Loucy (cell line): ENCODE measurements around the gene COL4A5.

Experiments used
- H2AFZ ChIP-seq: fragments of 200-600 bp; sonication (generic); 2 replicates; pipeline ENCODE4 v1.6.0; 2016; ENCODE audit warnings: antibody characterized with exemption, mild to moderate bottlenecking, low read length, moderate library complexity
- H3F3A ChIP-seq: fragments of 200-600 bp; 2 replicates; pipeline ENCODE4 v1.6.0; 2016; ENCODE audit warnings: antibody characterized with exemption, low read depth, mild to moderate bottlenecking
- H3K27me3 ChIP-seq: fragments of 200-600 bp; sonication (generic); 2 replicates; pipeline ENCODE4 v1.6.1; 2014; ENCODE audit warnings: low read length, mild to moderate bottlenecking; ENCODE audit not compliant: insufficient read depth, poor library complexity, severe bottlenecking
- H3K36me3 ChIP-seq: fragments of 200-600 bp; sonication (generic); 2 replicates; pipeline ENCODE4 v1.6.1; 2016; ENCODE audit warnings: low read length; ENCODE audit not compliant: insufficient read depth
- H3K4me1 ChIP-seq: fragments of 200-600 bp; sonication (generic); 2 replicates; pipeline ENCODE4 v1.5.1; 2014; ENCODE audit warnings: low read length, mild to moderate bottlenecking; ENCODE audit not compliant: insufficient read depth, poor library complexity, severe bottlenecking
- H3K4me2 ChIP-seq: fragments of 200-600 bp; sonication (generic); 2 replicates; pipeline ENCODE4 v1.6.0; 2014; ENCODE audit warnings: antibody characterized with exemption, low read length, low read depth, mild to moderate bottlenecking; ENCODE audit not compliant: poor library complexity, severe bottlenecking
- H3K4me3 ChIP-seq: fragments of 200-600 bp; sonication (generic); 2 replicates; pipeline ENCODE4 v1.5.1; 2014; ENCODE audit warnings: low read length, mild to moderate bottlenecking, mixed read lengths; ENCODE audit not compliant: poor library complexity, severe bottlenecking
- H3K79me2 ChIP-seq: fragments of 200-600 bp; sonication (generic); 2 replicates; pipeline ENCODE4 v1.6.1; 2014; ENCODE audit warnings: low read length; ENCODE audit not compliant: insufficient read depth
- H3K9ac ChIP-seq: fragments of 200-600 bp; sonication (generic); 2 replicates; pipeline ENCODE4 v1.6.0; 2014; ENCODE audit warnings: mild to moderate bottlenecking, low read depth, low read length, moderate library complexity; ENCODE audit not compliant: poor library complexity, severe bottlenecking
- H3K9me2 ChIP-seq: fragments of 200-600 bp; sonication (generic); replicated peaks from 2 replicates; pipeline ENCODE4 v1.6.1; 2016; ENCODE audit warnings: low read depth, low read length, mixed read lengths
- H3K9me3 ChIP-seq: fragments of 200-600 bp; sonication (generic); 2 replicates; pipeline ENCODE4 v1.6.1; 2014; ENCODE audit warnings: mild to moderate bottlenecking, antibody characterized with exemption, low read length, low read depth; ENCODE audit not compliant: insufficient read depth
- H4K20me1 ChIP-seq: fragments of 200-600 bp; sonication (generic); 2 replicates; pipeline ENCODE4 v1.6.0; 2014; ENCODE audit warnings: antibody characterized with exemption, low read length, mild to moderate bottlenecking; ENCODE audit not compliant: insufficient read depth, poor library complexity, severe bottlenecking
- CTCF ChIP-seq: fragments of 200-600 bp; sonication (generic); conservative IDR thresholded peaks from 2 replicates; pipeline ENCODE4 v1.5.1; 2014; ENCODE audit warnings: mild to moderate bottlenecking, antibody characterized with exemption, low read length
- EZH2phosphoT487 ChIP-seq: fragments of 200-600 bp; IDR thresholded peaks from 2 replicates; pipeline ENCODE4 v1.6.1; 2018; ENCODE audit warnings: antibody characterized with exemption, mild to moderate bottlenecking, moderate library complexity, borderline replicate concordance

The COL4A5 gene

GRCh38 chrX:108734426-108734825, 294.8 kb downstream of the COL4A5 start:
- Histone ChIP-seq H3K4me1 (no peaks in the 10 kb centered on the region), H3K4me3 (no peak overlapping the region), H3K9me2 (no peaks in the 10 kb centered on the region), H3F3A (no peaks in the 10 kb centered on the region), H4K20me1 (no peaks in the 10 kb centered on the region), H2AFZ (no peak overlapping the region), H3K4me2 (no peak overlapping the region), H3K27me3 (no peaks in the 10 kb centered on the region), H3K79me2 (no peaks in the 10 kb centered on the region), H3K9ac (no peak overlapping the region), H3K36me3 (no peaks in the 10 kb centered on the region), H3K9me3 (no peaks in the 10 kb centered on the region)
- TF ChIP-seq EZH2phosphoT487 (no peak), CTCF (no peak)

GRCh38 chrX:108735091-108735678, 295.5 kb downstream of the COL4A5 start:
- no peaks in the 10 kb centered on the region for H3K4me1 ChIP-seq
- H4K20me1 ChIP-seq, result no peaks in the 10 kb centered on the region
- H3K36me3 ChIP-seq, result no peaks in the 10 kb centered on the region
- H3K9me3 ChIP-seq, result no peaks in the 10 kb centered on the region
- no peak overlapping the region for H3K4me2 ChIP-seq
- TF ChIP-seq CTCF (no peak), EZH2phosphoT487 (no peak)
- H3K9ac ChIP-seq, result no peak overlapping the region
- no peaks in the 10 kb centered on the region for H3F3A ChIP-seq
- H3K9me2 ChIP-seq, result no peaks in the 10 kb centered on the region
- H2AFZ ChIP-seq, result no peak overlapping the region
- H3K27me3 ChIP-seq, result no peaks in the 10 kb centered on the region
- no peaks in the 10 kb centered on the region for H3K79me2 ChIP-seq
- no peak overlapping the region for H3K4me3 ChIP-seq

- H3K36me3 ChIP-seq, result no peaks in the 10 kb centered on the region
- H3K4me1 ChIP-seq, result no peaks in the 10 kb centered on the region
- H3K79me2 ChIP-seq, result no peaks in the 10 kb centered on the region
- no peak overlapping the region for H3K9ac ChIP-seq
- H3K9me3 ChIP-seq, result no peaks in the 10 kb centered on the region
- no peaks in the 10 kb centered on the region for H3K9me2 ChIP-seq
- H3K4me2 ChIP-seq, result no peak overlapping the region
- H3K4me3 ChIP-seq, result no peak overlapping the region
- H2AFZ ChIP-seq, result no peak overlapping the region
- no peak for TF ChIP-seq EZH2phosphoT487
- no peak for TF ChIP-seq CTCF
- H3F3A ChIP-seq, result no peaks in the 10 kb centered on the region
- no peaks in the 10 kb centered on the region for H4K20me1 ChIP-seq
- no peaks in the 10 kb centered on the region for H3K27me3 ChIP-seq
Observed at GRCh38 chrX:108735679-108736508, 296.3 kb downstream of the COL4A5 start.
